ENCODE measurements around the gene CMPK1.

Gene CMPK1

GRCh38 chr1:47396671-47397196, 63.1 kb downstream of the CMPK1 start:
- no peak for DNase-seq

- DNase-seq, result no peak
Measured at GRCh38 chr1:47399138-47399845, 65.7 kb downstream of the CMPK1 start.

GRCh38 chr1:47399846-47400155, 66.2 kb downstream of the CMPK1 start:
- DNase-seq, result no peak

DNA sequence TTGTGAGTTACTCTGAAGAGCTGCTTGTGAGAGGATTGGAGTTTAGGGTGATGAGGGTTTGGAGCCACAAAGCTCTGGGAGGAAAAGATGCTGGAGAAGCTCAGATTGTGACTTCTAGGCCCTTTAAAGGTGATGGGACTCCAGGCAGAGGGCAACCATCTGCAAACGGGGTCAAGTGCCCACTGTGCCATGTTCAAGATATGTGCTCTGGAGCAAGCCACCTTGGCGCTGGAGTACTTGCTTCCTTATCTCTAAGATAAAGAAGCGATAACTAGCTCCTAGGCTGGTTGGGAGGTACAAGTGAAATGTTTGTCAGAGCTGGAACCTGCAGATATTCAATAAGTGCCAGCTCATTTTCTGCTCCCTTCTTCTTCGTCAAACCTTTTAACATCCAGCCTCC, 68.2 kb downstream of the CMPK1 start:
- no peak for DNase-seq

DNA sequence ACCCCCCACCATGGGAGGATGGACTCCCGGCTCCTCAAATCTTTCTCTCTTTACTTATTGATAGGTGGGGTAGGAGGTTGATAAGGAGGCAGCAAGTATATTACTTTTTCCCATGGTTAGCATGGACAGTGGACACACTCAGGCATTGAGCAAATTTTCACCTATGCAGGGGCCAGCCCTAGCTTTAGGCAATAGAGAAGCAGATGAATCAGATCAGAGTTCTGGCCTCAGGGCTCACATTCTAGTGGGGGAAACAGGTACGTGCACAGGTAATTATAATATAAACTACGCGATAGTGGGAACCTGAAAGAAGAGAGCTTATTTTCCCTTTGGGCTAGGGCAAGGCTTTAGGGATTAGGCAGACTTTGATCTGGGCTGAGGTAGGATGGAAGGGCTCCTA, 69.0 kb downstream of the CMPK1 start:
- DNase-seq, result no peak

DNA sequence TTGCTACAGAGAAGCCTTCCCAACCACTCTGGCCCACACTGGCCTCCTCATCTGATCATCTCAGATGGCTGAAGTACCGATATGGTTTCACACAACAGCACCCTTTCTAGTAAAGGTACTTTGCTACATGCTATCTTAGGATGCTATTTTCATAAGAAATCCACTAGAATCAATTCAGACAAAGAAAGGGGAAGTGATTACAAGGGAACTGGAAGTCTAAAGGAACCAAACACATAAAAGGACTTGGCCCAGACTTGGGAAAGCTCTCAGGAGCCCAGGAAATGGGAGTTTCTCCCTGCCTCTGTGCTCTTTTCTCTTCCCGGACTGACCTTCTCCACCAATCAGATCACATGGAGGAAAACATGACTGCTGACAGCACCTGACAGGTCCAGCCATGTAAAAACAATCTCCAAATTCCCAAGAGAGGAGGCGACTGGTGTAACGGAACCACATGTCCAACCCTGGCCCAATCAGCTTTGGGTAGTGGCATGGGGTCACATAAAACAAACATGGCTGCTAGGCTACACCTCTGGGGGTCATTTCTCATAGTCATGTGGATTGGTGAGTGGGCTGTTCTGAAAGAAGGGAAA, 69.8 kb downstream of the CMPK1 start:
- DNase-seq, result no peak

- no peak for DNase-seq
Measured at GRCh38 chr1:47405697-47406096, 72.1 kb downstream of the CMPK1 start.

- DNase-seq, result no peak
Measured at GRCh38 chr1:47406966-47407365, 73.4 kb downstream of the CMPK1 start.

- no peak for DNase-seq
Measured at GRCh38 chr1:47407481-47407880, 73.9 kb downstream of the CMPK1 start.

GRCh38 chr1:47409311-47410067, 75.9 kb downstream of the CMPK1 start:
- DNase-seq, result no peak

DNA sequence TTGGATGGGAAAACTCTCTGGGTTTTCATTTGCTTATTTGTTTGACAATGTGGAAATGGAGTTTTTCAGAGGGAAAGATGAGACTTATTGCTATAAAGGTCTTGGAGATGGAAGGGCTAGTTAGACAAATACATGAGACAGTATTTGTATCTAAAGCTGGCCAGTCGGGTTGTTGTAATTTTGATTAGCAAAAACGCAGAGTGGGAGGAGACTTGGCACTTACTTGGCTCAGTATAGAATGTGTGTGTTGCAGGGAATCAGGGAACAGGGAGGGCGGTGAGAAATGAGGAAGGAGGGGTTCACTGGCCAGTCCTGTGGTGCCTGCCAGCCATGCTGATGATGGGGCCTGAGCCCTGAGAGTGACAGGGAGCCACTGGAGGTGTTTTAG, 76.5 kb downstream of the CMPK1 start:
- DNase-seq, result no peak

DNA sequence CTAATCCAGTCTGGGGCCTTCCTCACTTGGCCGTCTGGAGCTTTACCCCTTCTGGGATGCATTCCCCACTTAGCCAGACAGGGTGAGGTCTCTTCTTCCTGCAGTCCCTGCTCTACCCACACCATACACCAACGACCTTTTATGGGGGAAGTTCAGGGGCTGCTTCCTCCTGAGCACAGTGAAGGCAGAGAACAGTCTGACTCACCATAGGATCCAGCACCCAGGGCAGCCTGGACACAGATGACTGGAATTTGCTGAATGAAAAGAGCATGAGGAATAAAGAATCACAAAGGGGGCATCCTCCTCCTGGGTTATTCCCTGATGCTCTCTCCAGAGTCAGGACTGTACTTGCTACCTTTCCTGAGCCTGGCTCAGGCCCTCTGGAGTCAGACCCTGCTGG, 77.8 kb downstream of the CMPK1 start:
- no peak for DNase-seq

GRCh38 chr1:47412437-47412836, 78.8 kb downstream of the CMPK1 start:
- DNase-seq, result no peak

DNA sequence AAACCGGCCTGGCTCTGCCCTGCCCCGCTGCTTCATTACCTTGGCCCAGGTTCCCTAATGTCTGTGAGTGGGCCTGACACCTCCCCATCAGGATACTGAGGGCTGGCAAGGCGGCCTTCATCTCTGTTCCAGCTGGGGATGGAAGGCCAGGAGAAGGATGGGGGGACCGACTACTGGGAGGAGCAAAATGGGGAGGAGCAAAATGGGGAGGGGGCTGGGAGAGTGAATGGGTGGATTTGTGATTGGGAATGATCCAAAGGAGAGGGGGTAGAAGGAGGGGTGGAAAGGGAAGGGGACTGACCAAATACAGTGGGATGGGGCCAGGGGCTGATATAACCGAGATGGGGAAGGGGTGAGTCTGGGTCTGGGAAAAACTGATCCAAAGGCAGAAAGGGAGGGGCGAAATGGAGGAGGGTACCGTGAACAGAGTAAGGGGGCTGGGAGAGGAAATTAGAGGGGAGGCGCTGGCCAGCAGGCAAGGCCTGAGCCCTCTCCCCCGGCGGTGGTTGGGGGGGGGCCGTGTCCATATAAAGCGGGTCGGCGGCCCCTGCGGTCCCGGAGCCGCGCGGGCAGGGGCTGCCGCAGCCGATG, 82.2 kb downstream of the CMPK1 start, which contains the start of gene FOXE3:
TSS of gene FOXE3 (plus strand) at position 558 of the 591 bp plus-strand sequence. CDS start at position 589, 31 bp downstream.
- DNase-seq, result no peak

DNA sequence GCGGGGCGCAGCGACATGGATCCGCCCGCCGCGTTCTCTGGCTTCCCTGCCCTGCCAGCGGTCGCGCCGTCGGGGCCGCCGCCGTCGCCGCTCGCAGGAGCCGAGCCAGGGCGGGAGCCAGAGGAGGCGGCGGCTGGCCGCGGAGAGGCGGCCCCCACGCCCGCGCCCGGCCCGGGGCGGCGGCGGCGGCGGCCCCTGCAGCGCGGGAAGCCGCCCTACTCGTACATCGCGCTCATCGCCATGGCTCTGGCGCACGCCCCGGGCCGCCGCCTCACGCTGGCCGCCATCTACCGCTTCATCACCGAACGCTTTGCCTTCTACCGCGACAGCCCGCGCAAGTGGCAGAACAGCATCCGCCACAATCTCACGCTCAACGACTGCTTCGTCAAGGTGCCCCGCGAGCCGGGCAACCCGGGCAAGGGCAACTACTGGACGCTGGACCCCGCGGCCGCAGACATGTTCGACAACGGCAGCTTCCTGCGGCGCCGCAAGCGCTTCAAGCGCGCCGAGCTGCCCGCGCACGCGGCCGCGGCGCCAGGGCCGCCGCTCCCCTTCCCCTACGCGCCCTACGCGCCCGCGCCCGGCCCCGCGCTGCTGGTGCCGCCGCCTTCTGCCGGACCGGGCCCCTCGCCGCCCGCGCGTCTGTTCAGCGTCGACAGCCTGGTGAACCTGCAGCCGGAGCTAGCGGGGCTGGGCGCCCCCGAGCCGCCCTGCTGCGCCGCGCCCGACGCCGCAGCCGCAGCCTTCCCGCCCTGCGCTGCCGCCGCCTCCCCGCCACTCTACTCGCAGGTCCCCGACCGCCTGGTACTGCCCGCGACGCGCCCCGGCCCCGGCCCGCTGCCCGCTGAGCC, 83.0 kb downstream of the CMPK1 start:
- DNase-seq, result no peak

DNA sequence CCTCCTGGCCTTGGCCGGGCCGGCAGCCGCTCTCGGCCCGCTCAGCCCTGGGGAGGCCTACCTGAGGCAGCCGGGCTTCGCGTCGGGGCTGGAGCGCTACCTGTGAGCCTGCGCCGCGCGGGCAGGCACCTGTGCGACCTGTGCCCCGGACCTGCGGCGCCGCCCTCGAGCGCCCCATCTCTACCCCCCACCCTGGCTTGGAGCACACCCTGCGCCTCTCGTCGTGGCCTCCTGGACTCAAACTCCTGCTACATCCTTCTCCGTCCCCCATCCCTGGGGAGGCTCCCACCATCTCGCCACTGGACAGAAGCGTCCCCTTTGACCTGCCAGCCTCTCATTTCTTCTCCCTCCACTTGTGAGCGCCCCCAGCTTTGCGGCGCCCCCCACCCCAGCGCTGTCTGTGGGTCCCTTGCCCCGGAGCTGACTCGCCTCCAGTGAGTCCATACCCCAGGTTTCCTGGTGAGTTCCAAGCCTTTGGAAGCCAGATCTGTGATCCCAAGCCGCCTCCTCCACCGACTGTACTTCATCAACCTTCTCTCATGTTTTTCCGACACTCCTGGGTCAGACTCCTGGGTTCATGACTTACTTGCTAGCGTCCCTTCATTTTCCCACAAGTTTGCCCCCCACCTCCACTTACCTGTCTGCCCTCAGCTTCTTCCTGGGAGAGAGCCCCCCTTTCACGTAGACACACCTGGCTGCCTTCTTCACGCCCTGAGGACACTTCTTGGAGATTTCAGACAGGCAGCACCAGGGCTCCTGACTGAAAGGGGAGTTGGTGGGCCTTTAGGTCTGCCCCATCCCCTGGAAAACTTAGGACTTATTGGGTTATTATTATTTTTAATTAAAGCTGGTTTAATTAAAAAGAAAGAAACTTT, 83.8 kb downstream of the CMPK1 start:
- DNase-seq, result no peak

- DNase-seq, result no peak
Measured at GRCh38 chr1:47418122-47418521, 84.5 kb downstream of the CMPK1 start.

- DNase-seq, result no peak
Measured at GRCh38 chr1:47418681-47419325, 85.2 kb downstream of the CMPK1 start.

DNA sequence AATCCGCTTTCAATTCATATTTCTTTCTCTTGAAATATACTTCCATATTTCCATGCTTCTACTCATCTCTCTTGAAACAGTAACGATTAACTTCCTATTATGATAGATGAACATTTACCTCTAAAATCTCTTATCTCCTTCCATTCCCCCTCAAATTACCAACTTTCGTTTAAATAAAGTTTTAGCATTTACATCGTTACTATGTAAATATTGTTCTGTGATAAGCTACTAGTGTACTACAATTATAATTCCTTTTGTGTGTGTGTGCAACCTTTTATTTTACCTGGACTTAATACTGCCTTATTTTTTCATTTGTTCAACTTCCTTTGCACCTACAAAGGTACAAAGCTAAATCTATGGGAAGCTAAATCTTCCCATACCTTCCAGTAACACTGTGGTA, 87.0 kb downstream of the CMPK1 start:
- DNase-seq, result no peak

DNA sequence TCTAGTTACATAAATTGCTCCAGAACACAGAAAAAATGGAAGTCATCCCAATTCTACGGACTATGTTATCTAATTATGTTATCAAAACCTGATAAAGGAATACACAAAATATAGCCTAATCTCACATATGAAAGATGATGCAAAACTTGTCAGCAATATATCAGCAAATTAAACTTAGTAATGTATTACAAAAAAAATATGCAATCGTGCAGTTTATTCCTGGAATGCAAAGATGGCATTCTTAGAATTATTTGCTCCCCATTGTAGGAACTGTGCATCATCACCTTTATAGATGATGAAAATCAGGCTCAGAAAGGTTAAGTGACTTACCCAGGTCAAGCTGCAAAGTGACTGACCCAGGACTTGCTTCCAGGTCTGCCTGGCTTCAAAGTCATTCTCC, 90.3 kb downstream of the CMPK1 start:
- no peak for DNase-seq

- DNase-seq, result no peak
Measured at GRCh38 chr1:47424336-47424982, 90.9 kb downstream of the CMPK1 start.

All from NCI-H187 treated with DMSO at 0.1 percent for 48 hours (cell line).